ENCODE data around the gene CSMD2.

Gene CSMD2

DNA sequence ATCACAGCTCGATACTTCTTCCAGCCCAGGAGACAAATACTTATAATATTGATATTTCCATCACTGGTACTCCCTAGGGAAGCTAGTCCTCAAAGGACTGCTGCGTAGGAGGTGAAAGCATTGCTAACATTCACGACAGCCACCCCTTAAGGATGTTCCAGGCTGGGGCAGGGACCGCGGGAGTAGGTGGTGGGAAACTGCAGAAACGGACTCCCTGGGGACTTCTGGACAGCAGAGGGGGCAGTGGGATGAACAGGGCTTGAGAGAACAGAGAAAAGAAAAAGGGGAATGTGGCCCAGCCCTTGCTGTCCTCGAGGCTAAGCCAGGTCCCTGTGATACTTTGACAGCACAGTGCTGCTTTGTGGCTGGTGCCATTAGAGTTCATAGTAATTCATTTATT, 193.1 kb downstream of the CSMD2 start:
- Histone ChIP-seq H3K4me1 (ENCODE audit: control insufficient read depth in 5 of 5, insufficient read depth in 5 of 5, low read length in 5 of 5) (peaks cover 7 to 38% (median 37%) of the 10 kb centered on the region in 5 donors), H3K36me3 (ENCODE audit: control insufficient read depth in 5 of 5, insufficient read depth in 5 of 5, low read length in 5 of 5) (no peaks in the 10 kb centered on the region), H3K9me3 (ENCODE audit: control insufficient read depth in 5 of 5, low read length in 5 of 5) (no peaks in the 10 kb centered on the region), H3K4me3 (ENCODE audit: low read depth in 1 of 5, low read length in 5 of 5) (no peak overlapping the region), H3K27ac (ENCODE audit: low read depth, low read length) (no peak overlapping the region), H3K27me3 (ENCODE audit: control insufficient read depth in 5 of 5, insufficient read depth in 4 of 5, low read length in 5 of 5) (peaks cover 0 to 6% (median 0%) of the 10 kb centered on the region in 5 donors), H3K9ac (ENCODE audit: low read length in 5 of 5) (no peak overlapping the region)

DNA sequence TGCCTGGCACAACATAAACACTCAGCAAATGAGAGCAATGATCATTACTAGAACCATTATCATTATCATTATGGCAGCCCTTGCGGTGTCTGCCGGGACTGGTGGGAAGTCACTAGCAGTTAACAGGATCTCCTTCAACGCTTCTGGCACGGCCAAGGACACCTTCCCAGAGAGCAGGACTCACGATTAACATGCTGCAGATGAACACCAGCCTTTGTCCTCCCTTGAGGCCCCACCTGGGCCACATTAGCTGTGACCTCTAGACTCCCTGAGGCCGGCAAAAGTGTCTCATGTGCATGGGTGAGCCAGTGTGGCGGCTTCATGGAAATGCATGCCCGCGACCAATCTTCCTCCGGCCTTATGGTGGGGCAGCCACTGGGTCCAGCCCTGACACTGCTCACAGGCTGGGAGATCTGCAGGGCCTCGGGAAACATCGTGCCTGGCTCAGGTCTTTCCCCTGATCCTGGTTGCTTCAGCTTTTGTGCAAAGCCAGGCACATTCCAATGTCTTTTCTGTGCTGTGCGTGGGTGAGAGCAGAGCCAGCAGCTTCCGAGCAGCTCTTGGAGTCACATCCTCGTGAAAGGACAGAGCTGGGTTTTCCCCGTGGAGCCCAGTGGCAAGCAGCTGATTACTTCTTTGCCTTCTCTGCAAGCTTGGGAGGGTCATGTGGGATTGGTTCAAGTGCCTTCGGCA, 193.9 kb downstream of the CSMD2 start:
- Histone ChIP-seq H3K27ac (ENCODE audit: low read depth, low read length) (no peak overlapping the region), H3K4me1 (ENCODE audit: control insufficient read depth in 5 of 5, insufficient read depth in 5 of 5, low read length in 5 of 5) (peaks cover 7 to 38% (median 37%) of the 10 kb centered on the region in 5 donors), H3K9ac (ENCODE audit: low read length in 5 of 5) (no peak overlapping the region)

DNA sequence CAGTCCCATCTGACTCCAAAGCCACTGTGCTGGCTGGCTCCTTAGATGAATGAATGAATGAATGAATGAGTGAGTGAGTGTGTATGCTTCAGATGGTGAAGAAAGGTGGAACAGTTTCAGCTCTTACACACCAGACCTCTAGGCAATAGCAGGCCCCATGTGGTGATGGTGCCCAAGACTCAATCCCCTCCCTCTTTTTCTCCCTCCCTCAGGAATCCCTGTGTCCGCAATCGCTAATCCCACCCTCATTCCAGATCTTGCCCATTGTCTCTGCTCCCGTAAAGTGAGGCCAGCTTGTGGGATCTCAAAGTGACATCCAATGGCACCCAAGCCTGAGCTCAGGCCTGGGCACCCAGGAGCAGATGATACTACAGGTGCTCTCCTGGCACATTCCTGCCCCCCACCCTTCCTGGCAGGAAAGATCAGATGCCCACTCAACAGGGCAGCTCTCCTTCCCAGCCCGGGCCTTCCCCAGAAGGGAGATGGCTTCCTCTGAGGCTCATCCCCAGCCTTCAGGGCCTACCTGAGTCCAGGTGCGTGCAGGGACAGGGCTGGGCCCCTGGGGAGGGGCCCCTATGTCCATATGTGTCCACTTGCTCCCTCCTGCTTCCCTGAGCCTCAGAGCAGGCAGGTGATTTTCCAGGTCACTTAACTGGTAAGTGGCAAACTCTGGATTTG, 194.7 kb downstream of the CSMD2 start:
- Histone ChIP-seq H3K4me3 (ENCODE audit: low read depth in 1 of 5, low read length in 5 of 5) (no peak overlapping the region), H3K36me3 (ENCODE audit: control insufficient read depth in 5 of 5, insufficient read depth in 5 of 5, low read length in 5 of 5) (no peaks in the 10 kb centered on the region), H3K4me1 (ENCODE audit: control insufficient read depth in 5 of 5, insufficient read depth in 5 of 5, low read length in 5 of 5) (peaks cover 7 to 38% (median 37%) of the 10 kb centered on the region in 5 donors), H3K9me3 (ENCODE audit: control insufficient read depth in 5 of 5, low read length in 5 of 5) (no peaks in the 10 kb centered on the region), H3K9ac (ENCODE audit: low read length in 5 of 5) (no peak overlapping the region), H3K27ac (ENCODE audit: low read depth, low read length) (no peak overlapping the region), H3K27me3 (ENCODE audit: control insufficient read depth in 5 of 5, insufficient read depth in 4 of 5, low read length in 5 of 5) (peaks cover 0 to 2% (median 0%) of the 10 kb centered on the region in 5 donors)

More for the DNA sequence above, 193.9 kb downstream of the CSMD2 start:
- Histone ChIP-seq H3K9me3 (ENCODE audit: control insufficient read depth in 5 of 5, low read length in 5 of 5) (no peaks in the 10 kb centered on the region), H3K27me3 (ENCODE audit: control insufficient read depth in 5 of 5, insufficient read depth in 4 of 5, low read length in 5 of 5) (peaks cover 0 to 5% (median 0%) of the 10 kb centered on the region in 5 donors), H3K4me3 (ENCODE audit: low read depth in 1 of 5, low read length in 5 of 5) (no peak overlapping the region), H3K36me3 (ENCODE audit: control insufficient read depth in 5 of 5, insufficient read depth in 5 of 5, low read length in 5 of 5) (no peaks in the 10 kb centered on the region)

DNA sequence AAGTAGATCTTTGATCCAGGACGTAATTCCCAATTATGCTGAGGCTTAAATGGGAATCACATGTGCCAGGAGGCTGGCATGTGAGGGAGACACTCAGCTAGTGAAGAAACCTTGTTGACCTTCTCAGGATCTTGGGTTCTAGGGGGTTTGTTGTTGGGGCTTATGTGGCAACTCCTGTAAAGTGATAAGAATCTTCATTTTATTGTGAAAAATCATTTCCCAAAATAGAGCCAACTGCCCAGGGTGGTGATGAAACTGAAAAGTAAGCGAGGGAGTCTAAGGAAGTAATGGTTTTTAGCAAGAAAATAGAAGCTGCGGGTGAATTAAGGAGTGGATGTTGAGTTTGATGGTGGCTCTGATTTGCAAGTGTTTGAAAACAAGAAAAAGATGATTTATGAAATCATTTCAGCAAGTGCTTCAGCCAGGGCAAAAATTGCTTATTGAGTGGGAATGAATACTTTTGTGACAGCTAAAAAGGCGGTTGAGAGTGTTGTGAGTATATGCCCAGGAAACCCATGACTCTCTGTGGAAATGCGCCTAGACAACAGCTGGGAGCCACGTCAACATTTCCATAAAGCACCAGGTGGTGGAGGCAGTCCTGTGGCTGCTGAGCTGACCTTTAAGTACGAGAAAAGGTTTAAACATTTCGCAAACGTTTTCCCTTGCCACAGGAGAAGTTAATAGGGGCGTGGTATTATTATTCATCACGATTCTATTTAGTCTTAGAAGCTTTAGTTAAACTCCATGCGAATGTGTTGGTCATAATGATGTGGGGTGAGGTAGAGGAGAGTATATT, 198.5 kb downstream of the CSMD2 start:
- peaks cover 3 to 8% (median 6%) of the 10 kb centered on the region in 5 donors for H3K4me1 ChIP-seq (ENCODE audit: control insufficient read depth in 5 of 5, insufficient read depth in 5 of 5, low read length in 5 of 5)

DNA sequence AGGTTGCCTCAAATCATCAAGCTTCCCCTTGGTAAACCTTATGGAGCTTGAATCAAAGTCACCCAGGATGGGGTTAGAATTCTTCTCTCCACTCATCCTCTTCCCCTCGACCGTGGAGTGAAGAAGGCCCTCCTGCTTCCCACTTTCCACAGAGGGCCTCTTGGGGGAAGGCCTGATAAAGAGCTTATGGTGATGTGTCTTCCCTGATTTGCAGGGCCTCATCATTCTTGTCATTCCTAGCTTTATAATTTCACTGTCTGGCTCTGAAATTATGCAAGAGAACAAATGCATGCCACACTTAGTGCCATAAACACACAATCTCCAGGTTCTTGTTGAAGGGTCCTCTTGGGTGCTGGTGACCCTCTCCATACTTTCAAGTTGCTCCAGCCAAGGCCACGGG, 199.9 kb downstream of the CSMD2 start:
- Histone ChIP-seq H3K9me3 (ENCODE audit: control insufficient read depth in 5 of 5, low read length in 5 of 5) (no peaks in the 10 kb centered on the region), H3K9ac (ENCODE audit: low read length in 5 of 5) (no peak overlapping the region), H3K4me3 (ENCODE audit: low read depth in 1 of 5, low read length in 5 of 5) (no peak overlapping the region), H3K36me3 (ENCODE audit: control insufficient read depth in 5 of 5, insufficient read depth in 5 of 5, low read length in 5 of 5) (no peaks in the 10 kb centered on the region), H3K4me1 (ENCODE audit: control insufficient read depth in 5 of 5, insufficient read depth in 5 of 5, low read length in 5 of 5) (no peaks in the 10 kb centered on the region), H3K27ac (ENCODE audit: low read depth, low read length) (no peak overlapping the region), H3K27me3 (ENCODE audit: control insufficient read depth in 5 of 5, insufficient read depth in 4 of 5, low read length in 5 of 5) (peaks cover 0 to 6% (median 1%) of the 10 kb centered on the region in 5 donors)

More for the DNA sequence above, 198.5 kb downstream of the CSMD2 start:
- Histone ChIP-seq H3K27me3 (ENCODE audit: control insufficient read depth in 5 of 5, insufficient read depth in 4 of 5, low read length in 5 of 5) (peaks cover 0 to 2% (median 0%) of the 10 kb centered on the region in 5 donors), H3K9ac (ENCODE audit: low read length in 5 of 5) (no peak overlapping the region), H3K4me3 (ENCODE audit: low read depth in 1 of 5, low read length in 5 of 5) (no peak overlapping the region), H3K36me3 (ENCODE audit: control insufficient read depth in 5 of 5, insufficient read depth in 5 of 5, low read length in 5 of 5) (no peaks in the 10 kb centered on the region), H3K9me3 (ENCODE audit: control insufficient read depth in 5 of 5, low read length in 5 of 5) (no peaks in the 10 kb centered on the region), H3K27ac (ENCODE audit: low read depth, low read length) (no peak overlapping the region)

DNA sequence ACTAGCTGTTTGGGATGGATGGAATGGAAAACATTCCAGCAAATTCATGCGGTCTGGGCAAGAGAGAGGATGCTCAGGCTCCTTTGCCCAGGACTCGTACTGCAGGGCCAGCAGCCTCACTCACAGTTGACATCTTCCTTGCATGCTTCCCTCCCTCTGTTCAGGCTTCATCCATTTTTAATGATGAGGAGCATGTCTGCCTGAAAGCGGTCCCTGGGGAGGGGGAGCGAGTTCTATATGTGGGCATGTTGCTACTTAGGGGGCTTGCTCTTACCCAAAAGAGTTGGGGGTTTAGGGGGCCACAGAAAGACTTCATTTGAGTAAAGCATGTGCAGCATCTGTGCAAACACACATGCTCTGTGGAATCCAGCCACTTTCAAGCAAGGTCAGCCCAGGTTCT, 203.0 kb downstream of the CSMD2 start:
- Histone ChIP-seq H3K27me3 (ENCODE audit: control insufficient read depth in 5 of 5, insufficient read depth in 4 of 5, low read length in 5 of 5) (peaks cover 0 to 6% (median 2%) of the 10 kb centered on the region in 5 donors), H3K36me3 (ENCODE audit: control insufficient read depth in 5 of 5, insufficient read depth in 5 of 5, low read length in 5 of 5) (no peaks in the 10 kb centered on the region), H3K4me3 (ENCODE audit: low read depth in 1 of 5, low read length in 5 of 5) (no peak overlapping the region), H3K4me1 (ENCODE audit: control insufficient read depth in 5 of 5, insufficient read depth in 5 of 5, low read length in 5 of 5) (no peaks in the 10 kb centered on the region), H3K9me3 (ENCODE audit: control insufficient read depth in 5 of 5, low read length in 5 of 5) (no peaks in the 10 kb centered on the region), H3K9ac (ENCODE audit: low read length in 5 of 5) (no peak overlapping the region), H3K27ac (ENCODE audit: low read depth, low read length) (no peak overlapping the region)

DNA sequence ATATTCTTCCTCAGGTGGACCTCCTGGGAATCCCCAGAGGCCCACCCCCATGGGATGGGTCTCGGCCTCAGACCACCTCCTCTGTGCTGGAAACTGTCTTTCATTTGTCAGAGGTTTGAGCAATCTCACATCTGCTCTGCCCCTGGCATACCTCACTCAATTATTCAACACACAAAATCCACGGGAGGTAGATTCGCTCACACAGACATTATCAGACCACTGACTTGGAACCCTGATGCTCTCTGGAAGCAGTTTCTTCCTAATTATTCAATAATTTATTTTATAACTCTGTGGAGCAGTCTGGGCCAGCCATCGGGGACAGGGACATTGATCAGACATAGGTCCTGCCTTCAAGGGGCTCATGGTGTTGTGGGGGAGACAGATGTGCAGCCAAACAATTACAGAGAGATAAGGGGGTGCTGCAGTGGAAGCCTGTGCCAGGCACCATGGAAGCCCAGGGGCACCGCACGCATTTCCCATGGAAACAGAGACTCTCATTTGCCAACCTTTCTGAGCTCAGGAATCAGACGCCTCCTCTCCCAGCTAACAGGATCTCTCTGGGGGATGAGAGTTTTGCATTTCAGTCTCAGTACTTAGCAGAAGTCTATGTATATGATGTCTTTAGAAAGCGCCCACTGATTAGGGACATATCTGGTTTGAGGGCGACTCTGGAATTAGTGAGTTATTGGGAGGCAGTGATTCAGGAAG, 204.7 kb downstream of the CSMD2 start:
- no peaks in the 10 kb centered on the region for H3K4me1 ChIP-seq (ENCODE audit: control insufficient read depth in 5 of 5, insufficient read depth in 5 of 5, low read length in 5 of 5)
- H3K27ac ChIP-seq (ENCODE audit: low read depth, low read length), result no peak overlapping the region
- H3K9me3 ChIP-seq (ENCODE audit: control insufficient read depth in 5 of 5, low read length in 5 of 5), result no peaks in the 10 kb centered on the region
- H3K27me3 ChIP-seq (ENCODE audit: control insufficient read depth in 5 of 5, insufficient read depth in 4 of 5, low read length in 5 of 5), result peaks cover 0 to 6% (median 2%) of the 10 kb centered on the region in 5 donors
- no peak overlapping the region for H3K9ac ChIP-seq (ENCODE audit: low read length in 5 of 5)
- no peak overlapping the region for H3K4me3 ChIP-seq (ENCODE audit: low read depth in 1 of 5, low read length in 5 of 5)
- H3K36me3 ChIP-seq (ENCODE audit: control insufficient read depth in 5 of 5, insufficient read depth in 5 of 5, low read length in 5 of 5), result no peaks in the 10 kb centered on the region

DNA sequence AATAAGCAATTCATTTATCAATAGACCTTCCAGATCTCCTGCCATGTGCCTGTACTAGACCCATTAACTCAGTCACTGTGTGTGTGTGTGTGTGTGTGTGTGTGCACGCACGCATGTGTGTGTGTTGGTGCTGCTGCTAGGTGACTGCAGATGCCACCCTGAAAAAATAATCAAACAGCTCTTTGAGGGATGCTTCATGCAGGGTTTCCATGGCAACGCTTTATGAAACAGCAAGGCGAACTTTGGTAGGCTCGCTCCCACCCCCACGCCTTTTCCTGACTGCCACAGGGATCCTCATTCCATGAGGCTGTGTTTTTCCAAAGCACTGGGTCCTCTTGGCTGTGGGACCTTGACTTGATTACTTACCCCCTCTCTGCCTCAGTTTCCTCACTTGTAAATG, 207.2 kb downstream of the CSMD2 start:
- H3K4me1 ChIP-seq (ENCODE audit: control insufficient read depth in 5 of 5, insufficient read depth in 5 of 5, low read length in 5 of 5), result no peaks in the 10 kb centered on the region

DNA sequence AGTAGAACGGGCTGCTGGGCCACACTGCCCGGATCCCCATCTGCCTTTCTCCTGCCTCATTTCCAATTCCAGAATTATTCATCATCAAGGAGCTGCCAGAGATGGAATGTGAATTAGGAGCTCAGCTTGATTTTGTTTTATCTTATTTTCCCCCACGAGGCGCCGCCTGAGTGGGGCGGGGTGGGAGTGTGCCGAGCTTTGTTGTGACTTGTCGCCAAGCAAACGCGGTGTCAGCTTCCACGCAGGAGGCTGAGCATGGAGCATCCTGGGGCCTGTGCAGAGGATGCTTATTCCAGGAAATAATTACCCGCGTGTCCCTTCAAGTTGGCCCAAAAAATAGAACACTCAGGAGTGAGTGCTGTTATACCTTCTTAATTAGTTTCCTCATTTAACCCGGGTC, 209.9 kb downstream of the CSMD2 start:
- Histone ChIP-seq H3K9me3 (ENCODE audit: control insufficient read depth in 5 of 5, low read length in 5 of 5) (no peaks in the 10 kb centered on the region), H3K9ac (ENCODE audit: low read length in 5 of 5) (no peak overlapping the region), H3K36me3 (ENCODE audit: control insufficient read depth in 5 of 5, insufficient read depth in 5 of 5, low read length in 5 of 5) (no peaks in the 10 kb centered on the region), H3K27ac (ENCODE audit: low read depth, low read length) (no peak overlapping the region), H3K4me3 (ENCODE audit: low read depth in 1 of 5, low read length in 5 of 5) (no peak overlapping the region), H3K4me1 (ENCODE audit: control insufficient read depth in 5 of 5, insufficient read depth in 5 of 5, low read length in 5 of 5) (no peaks in the 10 kb centered on the region), H3K27me3 (ENCODE audit: control insufficient read depth in 5 of 5, insufficient read depth in 4 of 5, low read length in 5 of 5) (peaks cover 0 to 4% (median 0%) of the 10 kb centered on the region in 5 donors)

More for the DNA sequence above, 207.2 kb downstream of the CSMD2 start:
- Histone ChIP-seq H3K27ac (ENCODE audit: low read depth, low read length) (no peak overlapping the region), H3K36me3 (ENCODE audit: control insufficient read depth in 5 of 5, insufficient read depth in 5 of 5, low read length in 5 of 5) (no peaks in the 10 kb centered on the region), H3K9ac (ENCODE audit: low read length in 5 of 5) (no peak overlapping the region), H3K4me3 (ENCODE audit: low read depth in 1 of 5, low read length in 5 of 5) (no peak overlapping the region), H3K9me3 (ENCODE audit: control insufficient read depth in 5 of 5, low read length in 5 of 5) (no peaks in the 10 kb centered on the region), H3K27me3 (ENCODE audit: control insufficient read depth in 5 of 5, insufficient read depth in 4 of 5, low read length in 5 of 5) (peaks cover 0 to 6% (median 2%) of the 10 kb centered on the region in 5 donors)

Data from subcutaneous abdominal adipose tissue (tissue), 5 donors.